SKM-1 treated with dmso at 0.1 percent for 144 hours (cell line): ENCODE data around the gene CRTAC1.
"Not testable (repeated sequence)": the region's sequence is repeated elsewhere in the genome, so short reads cannot be mapped to it uniquely, and the experiment has no call there.

Source experiments
- DNase-seq: peaks from one replicate; lab custom pipeline; 2025; ENCODE audit not compliant: unreplicated experiment; lab: John Stamatoyannopoulos, UW

The CRTAC1 gene

GRCh38 chr10:97849103-97849686 is 181.2 kb downstream of the CRTAC1 start:
- no peak for DNase-seq

GRCh38 chr10:97844678-97845077 is 185.7 kb downstream of the CRTAC1 start:
- no peak for DNase-seq

GRCh38 chr10:97843972-97844371 is 186.4 kb downstream of the CRTAC1 start:
- DNase-seq = not testable (repeated sequence)

GRCh38 chr10:97843281-97843671 is 187.1 kb downstream of the CRTAC1 start:
- DNase-seq = no peak

- no peak for DNase-seq
Measured at GRCh38 chr10:97842656-97843280, 187.7 kb downstream of the CRTAC1 start.

GRCh38 chr10:97842114-97842513 is 188.3 kb downstream of the CRTAC1 start:
- DNase-seq = not testable (repeated sequence)

GRCh38 chr10:97841166-97841565 is 189.3 kb downstream of the CRTAC1 start:
- not testable (repeated sequence) for DNase-seq

- no peak for DNase-seq
Measured at GRCh38 chr10:97838091-97838490, 192.3 kb downstream of the CRTAC1 start.

- DNase-seq = no peak
Measured at GRCh38 chr10:97836446-97836845, 194.0 kb downstream of the CRTAC1 start.

GRCh38 chr10:97831259-97831658 is 199.2 kb downstream of the CRTAC1 start:
- no peak for DNase-seq

GRCh38 chr10:97830064-97830463 is 200.4 kb downstream of the CRTAC1 start:
- DNase-seq = no peak

- no peak for DNase-seq
Measured at GRCh38 chr10:97828721-97829120, 201.7 kb downstream of the CRTAC1 start.

- DNase-seq = no peak
Measured at GRCh38 chr10:97827702-97828291, 202.6 kb downstream of the CRTAC1 start.

GRCh38 chr10:97826892-97827291 is 203.5 kb downstream of the CRTAC1 start:
- no peak for DNase-seq

GRCh38 chr10:97825020-97825760 is 205.2 kb downstream of the CRTAC1 start:
- no peak for DNase-seq

- DNase-seq = no peak
Measured at GRCh38 chr10:97823734-97824133, 206.7 kb downstream of the CRTAC1 start.

GRCh38 chr10:97822261-97822687 is 208.1 kb downstream of the CRTAC1 start:
- DNase-seq = no peak

- DNase-seq = no peak
Measured at GRCh38 chr10:97821308-97822038, 208.9 kb downstream of the CRTAC1 start.

GRCh38 chr10:97820096-97820704 is 210.2 kb downstream of the CRTAC1 start:
- DNase-seq = no peak

- DNase-seq = no peak
Measured at GRCh38 chr10:97818572-97818971, 211.8 kb downstream of the CRTAC1 start.

GRCh38 chr10:97816609-97817008 is 213.8 kb downstream of the CRTAC1 start:
- DNase-seq = no peak
